ENCODE measurements around the gene TMEM9. TPM values are rescaled to one million over a fixed set of nuclear protein-coding genes. Genes with fewer than 3 reads are reported as not detected.

TMEM9 gene
- total and polyA plus RNA-seq, 10 donors = 21.5 to 50.3 (median 34.7) TPM

GRCh38 chr1:201093561-201093960 is 60.7 kb downstream of the TMEM9 start:
- Histone ChIP-seq H3K9me3 (no peaks in the 10 kb centered on the region), H3K4me3 (no peak overlapping the region), H3K36me3 (no peaks in the 10 kb centered on the region), H3K4me1 (no peaks in the 10 kb centered on the region), H3K27ac (no peak overlapping the region), H3K27me3 (replicated peaks in 1 of 7) (no peaks in the 10 kb centered on the region)
- intact Hi-C loops (cut with DNase I; ENCODE audit: low total_unique reads) = no loop called here
- no peak for DNase-seq
- TF ChIP-seq POLR2AphosphoS5 (IDR thresholded peaks at IDR 0.05) (no peak), POLR2A (IDR thresholded peaks at IDR 0.05) (no peak)
- TF ChIP-seq, protein P1, sequence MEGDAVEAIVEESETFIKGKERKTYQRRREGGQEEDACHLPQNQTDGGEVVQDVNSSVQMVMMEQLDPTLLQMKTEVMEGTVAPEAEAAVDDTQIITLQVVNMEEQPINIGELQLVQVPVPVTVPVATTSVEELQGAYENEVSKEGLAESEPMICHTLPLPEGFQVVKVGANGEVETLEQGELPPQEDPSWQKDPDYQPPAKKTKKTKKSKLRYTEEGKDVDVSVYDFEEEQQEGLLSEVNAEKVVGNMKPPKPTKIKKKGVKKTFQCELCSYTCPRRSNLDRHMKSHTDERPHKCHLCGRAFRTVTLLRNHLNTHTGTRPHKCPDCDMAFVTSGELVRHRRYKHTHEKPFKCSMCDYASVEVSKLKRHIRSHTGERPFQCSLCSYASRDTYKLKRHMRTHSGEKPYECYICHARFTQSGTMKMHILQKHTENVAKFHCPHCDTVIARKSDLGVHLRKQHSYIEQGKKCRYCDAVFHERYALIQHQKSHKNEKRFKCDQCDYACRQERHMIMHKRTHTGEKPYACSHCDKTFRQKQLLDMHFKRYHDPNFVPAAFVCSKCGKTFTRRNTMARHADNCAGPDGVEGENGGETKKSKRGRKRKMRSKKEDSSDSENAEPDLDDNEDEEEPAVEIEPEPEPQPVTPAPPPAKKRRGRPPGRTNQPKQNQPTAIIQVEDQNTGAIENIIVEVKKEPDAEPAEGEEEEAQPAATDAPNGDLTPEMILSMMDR (IDR thresholded peaks at IDR 0.05 in 8 of 11, conservative IDR thresholded peaks at IDR 0.05 in 3 of 11) = no peak
- 90 to 95% (median 92%) methylated on average over 6 to 7 of the region's 7 CpGs for WGBS, 5 donors

GRCh38 chr1:201092738-201093137 is 61.5 kb downstream of the TMEM9 start:
- WGBS, 5 donors = 84 to 94% (median 89%) methylated on average over 3 of the region's 3 CpGs
- TF ChIP-seq, protein P1 (IDR thresholded peaks at IDR 0.05 in 8 of 11, conservative IDR thresholded peaks at IDR 0.05 in 3 of 11) = no peak
- no peak for TF ChIP-seq POLR2AphosphoS5 (IDR thresholded peaks at IDR 0.05)
- TF ChIP-seq POLR2A (IDR thresholded peaks at IDR 0.05) = no peak

DNA sequence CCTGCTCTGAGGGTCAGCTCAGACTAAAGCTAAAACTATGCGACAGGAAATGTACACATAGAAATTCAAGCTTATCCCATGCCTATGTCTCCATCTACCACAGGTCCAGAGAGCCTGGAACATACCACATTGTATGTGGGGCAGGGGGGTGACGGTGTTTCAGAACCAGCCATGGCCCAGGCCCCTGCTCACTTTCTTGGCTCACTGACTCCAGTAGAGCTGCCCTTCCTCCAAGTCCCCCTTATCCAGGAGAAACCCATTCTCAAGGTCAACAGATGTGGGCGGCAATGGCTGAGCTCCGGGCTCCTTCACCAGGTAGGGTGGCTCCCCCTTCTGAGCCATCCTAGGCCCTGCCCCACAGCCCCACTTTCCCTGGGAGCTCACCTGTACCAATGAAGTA is 63.0 kb downstream of the TMEM9 start:
- intact Hi-C loops (cut with DNase I; ENCODE audit: low total_unique reads) = no loop called here
- no peaks in the 10 kb centered on the region for H3K4me1 ChIP-seq

More at GRCh38 chr1:201092738-201093137, 61.5 kb downstream of the TMEM9 start:
- no peak overlapping the region for H3K27ac ChIP-seq
- intact Hi-C loops (cut with DNase I; ENCODE audit: low total_unique reads) = no loop called here
- no peak overlapping the region for H3K4me3 ChIP-seq
- H3K27me3 ChIP-seq (replicated peaks in 1 of 7) = no peaks in the 10 kb centered on the region
- no peaks in the 10 kb centered on the region for H3K36me3 ChIP-seq
- no peaks in the 10 kb centered on the region for H3K9me3 ChIP-seq
- H3K4me1 ChIP-seq = no peaks in the 10 kb centered on the region
- DNase-seq = no peak

DNA sequence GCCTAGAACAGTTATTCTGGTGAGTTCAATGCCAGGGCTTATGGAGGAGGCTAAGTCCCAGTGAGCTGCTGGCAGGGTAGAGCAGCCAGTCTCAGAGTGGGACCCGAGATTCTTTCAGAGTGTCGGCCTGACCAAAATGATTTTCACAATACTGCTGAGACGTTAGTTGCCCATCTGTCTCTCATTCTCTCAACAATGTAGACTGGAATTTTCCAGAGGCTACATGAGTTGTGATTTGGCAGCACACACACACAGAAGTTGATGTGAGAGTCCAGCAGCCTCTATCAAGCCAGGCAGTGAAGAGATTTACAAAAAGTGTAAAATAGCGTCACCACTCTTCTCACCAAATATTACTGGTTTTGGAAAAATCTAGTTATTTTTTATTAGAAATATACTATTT is 63.7 kb downstream of the TMEM9 start:
- Histone ChIP-seq H3K4me3 (no peak overlapping the region), H3K27me3 (replicated peaks in 1 of 7) (peaks cover 0 to 9% (median 0%) of the 10 kb centered on the region in 7 donors), H3K9me3 (no peaks in the 10 kb centered on the region), H3K4me1 (no peaks in the 10 kb centered on the region), H3K36me3 (no peaks in the 10 kb centered on the region), H3K27ac (no peak overlapping the region)
- no peak for DNase-seq
- intact Hi-C loops (cut with DNase I; ENCODE audit: low total_unique reads) = no loop called here
- WGBS, 5 donors = 73 to 94% (median 89%) methylated on average over 4 of the region's 4 CpGs
- TF ChIP-seq POLR2A (IDR thresholded peaks at IDR 0.05) = no peak
- no peak for TF ChIP-seq POLR2AphosphoS5 (IDR thresholded peaks at IDR 0.05)
- TF ChIP-seq, protein P1 (IDR thresholded peaks at IDR 0.05 in 8 of 11, conservative IDR thresholded peaks at IDR 0.05 in 3 of 11) = no peak

More for the DNA sequence above, 63.0 kb downstream of the TMEM9 start:
- Histone ChIP-seq H3K4me3 (no peak overlapping the region), H3K9me3 (no peaks in the 10 kb centered on the region), H3K36me3 (no peaks in the 10 kb centered on the region), H3K27me3 (replicated peaks in 1 of 7) (peaks cover 0 to 2% (median 0%) of the 10 kb centered on the region in 7 donors), H3K27ac (no peak overlapping the region)
- no peak for TF ChIP-seq POLR2AphosphoS5 (IDR thresholded peaks at IDR 0.05)
- TF ChIP-seq, protein P1 (IDR thresholded peaks at IDR 0.05 in 8 of 11, conservative IDR thresholded peaks at IDR 0.05 in 3 of 11) = no peak
- TF ChIP-seq POLR2A (IDR thresholded peaks at IDR 0.05) = no peak
- WGBS, 5 donors = 85 to 95% (median 89%) methylated on average over 4 of the region's 4 CpGs
- no peak for DNase-seq
